Body of pancreas (tissue), 4 donors: Measurements from ENCODE around the gene SEC22B. TPM values are rescaled to one million over a fixed set of nuclear protein-coding genes. Genes with fewer than 3 reads are reported as not detected.
A peak's percentile ranks its signal among the peaks of the same experiment; 100 is the strongest.
"Not testable (repeated sequence)": the region's sequence is repeated elsewhere in the genome, so short reads cannot be mapped to it uniquely, and the experiment has no call there.

Source experiments
- ATAC-seq: fragments of 150-250 bp; one replicate; pipeline ENCODE4 v1.9.1; 2016
- DNase-seq, 4 donors: peaks; one replicate each; pipeline ENCODE4 v3.0.0-alpha.2; 2019
- H3K27ac ChIP-seq, 4 donors: fragments of 200-600 bp; sonication (generic); 1 replicate in 3 of 4; 2 replicates in 1 of 4; pipeline versions ENCODE4 v1.5.1 to v1.6.1; 2016 to 2019; ENCODE audit warnings: mild to moderate bottlenecking in 1 of 4, mixed read lengths in 1 of 4, moderate library complexity in 1 of 4
- H3K27me3 ChIP-seq, 2 donors: fragments of 200-600 bp; sonication (generic); one replicate each; pipeline ENCODE4 v1.6.0; 2016; ENCODE audit warnings: mild to moderate bottlenecking in 1 of 2
- H3K36me3 ChIP-seq, 2 donors: fragments of 200-600 bp; sonication (generic); replicated peaks in 1 of 2; 2 replicates each; pipeline ENCODE4 v1.5.1; 2016; ENCODE audit warnings: low read depth in 2 of 2; ENCODE audit not compliant: insufficient read depth in 1 of 2
- H3K4me1 ChIP-seq: fragments of 200-600 bp; sonication (generic); one replicate; pipeline ENCODE4 v1.6.0; 2016
- H3K4me3 ChIP-seq, 2 donors: fragments of 200-600 bp; sonication (generic); 1 replicate in 1 of 2; 2 replicates in 1 of 2; pipeline ENCODE4 v1.5.1; 2016 to 2019
- H3K9me3 ChIP-seq, 3 donors: fragments of 200-600 bp; sonication (generic); 1 replicate in 2 of 3; 2 replicates in 1 of 3; pipeline ENCODE4 v1.5.1; 2016
- CTCF ChIP-seq, 7 experiments: fragments of 450-650 bp in 4 of 7; fragments of 200-600 bp in 3 of 7; sonication (generic) in 3 of 7; IDR thresholded peaks; one replicate each; pipeline ENCODE4 v1.5.1; 2016 to 2019; ENCODE audit warnings: antibody characterized with exemption in 7 of 7
- POLR2A ChIP-seq, 3 donors: fragments of 450-650 bp; IDR thresholded peaks; one replicate each; pipeline ENCODE4 v1.6.1; 2016; ENCODE audit warnings: antibody characterized with exemption in 3 of 3, mild to moderate bottlenecking in 2 of 3
- WGBS, 2 donors: methylation state at CpG; one replicate each; pipeline ENCODE4 v1.1.5; 2017; 5-methylcytosine and 5-hydroxymethylcytosine counted together
- intact Hi-C: fragments of 100-400 bp; cut with DNase I; formaldehyde crosslinking; loops from one replicate; pipeline ENCODE4 v1.15.1; 2023
- total RNA-seq, 2 donors: library from RNA; depleted of rRNA; stranded (reverse); fragments of >200 nt; gene quantifications; one replicate each; pipeline ENCODE4 v1.1.0, GENCODE V29; 2016

SEC22B gene
- total RNA-seq, 2 donors from 2014 or later = 20.8 to 32.2 TPM

- intact Hi-C loops = no loop called here
- ATAC-seq = no peak
- H3K27ac ChIP-seq = no peak overlapping the region
- H3K4me1 ChIP-seq = no peaks in the 10 kb centered on the region
- WGBS, 2 donors = 91% methylated on average over 2 of the region's 2 CpGs
- DNase-seq = no peak
- H3K9me3 ChIP-seq = no peaks in the 10 kb centered on the region
- H3K36me3 ChIP-seq = no peaks in the 10 kb centered on the region
- TF ChIP-seq CTCF (IDR thresholded peaks at IDR 0.05) (no peak), POLR2A (IDR thresholded peaks at IDR 0.05) (no peak)
- H3K4me3 ChIP-seq = no peak overlapping the region
- no peaks in the 10 kb centered on the region for H3K27me3 ChIP-seq
Measured at GRCh38 chr1:120133228-120133927, 42.9 kb downstream of the SEC22B start.

- H3K27me3 ChIP-seq, DNase-seq, H3K9me3 ChIP-seq, H3K4me1 ChIP-seq, H3K36me3 ChIP-seq, ATAC-seq, H3K4me3 ChIP-seq, intact Hi-C loops: not testable (repeated sequence)
- 81 to 86% methylated on average over 2 of the region's 2 CpGs for WGBS, 2 donors
- H3K27ac ChIP-seq = peak overlapping the region in 2 of 4 donors; percentile 30 to 51
Measured at GRCh38 chr1:120132406-120132763, 43.9 kb downstream of the SEC22B start.

GRCh38 chr1:120131611-120132405 lies 44.5 kb downstream of the SEC22B start:
- 28 to 29% methylated on average over 4 to 6 of the region's 10 CpGs for WGBS, 2 donors
- DNase-seq = peak; percentile 25 to 77 (median 42)
- peak overlapping the region in 2 of 4 donors; percentile 30 to 51 for H3K27ac ChIP-seq
- H3K27me3 ChIP-seq, intact Hi-C loops, H3K4me1 ChIP-seq, H3K36me3 ChIP-seq, H3K9me3 ChIP-seq, H3K4me3 ChIP-seq: not testable (repeated sequence)
- ATAC-seq = peak; percentile 78

GRCh38 chr1:120127921-120128320 lies 48.4 kb downstream of the SEC22B start:
- 100% methylated on average over 1 of the region's 1 CpG for WGBS, 2 donors
- H3K36me3 ChIP-seq, H3K4me1 ChIP-seq, H3K9me3 ChIP-seq, DNase-seq, H3K4me3 ChIP-seq, H3K27me3 ChIP-seq, H3K27ac ChIP-seq, intact Hi-C loops, ATAC-seq: not testable (repeated sequence)

GRCh38 chr1:120126216-120126615 lies 50.1 kb downstream of the SEC22B start:
- WGBS, 2 donors = no CpG with 5 or more reads among the region's 6 CpGs
- H3K36me3 ChIP-seq, intact Hi-C loops, H3K4me3 ChIP-seq, H3K27me3 ChIP-seq, H3K9me3 ChIP-seq, DNase-seq, H3K27ac ChIP-seq, ATAC-seq, H3K4me1 ChIP-seq: not testable (repeated sequence)

GRCh38 chr1:120124628-120125027 lies 51.7 kb downstream of the SEC22B start:
- H3K27ac ChIP-seq, intact Hi-C loops, H3K4me3 ChIP-seq, H3K4me1 ChIP-seq, H3K9me3 ChIP-seq, H3K36me3 ChIP-seq, DNase-seq, H3K27me3 ChIP-seq, ATAC-seq: not testable (repeated sequence)
- WGBS, 2 donors = 50% methylated on average over 1 of the region's 1 CpG; no CpG with 5 or more reads in 1 of the 2 donors

GRCh38 chr1:120123813-120124510 lies 52.4 kb downstream of the SEC22B start:
- intact Hi-C loops, ATAC-seq, H3K4me1 ChIP-seq, H3K27me3 ChIP-seq, H3K36me3 ChIP-seq, H3K27ac ChIP-seq, H3K9me3 ChIP-seq, H3K4me3 ChIP-seq: not testable (repeated sequence)
- WGBS, 2 donors = 81 to 85% methylated on average over 4 of the region's 4 CpGs
- DNase-seq = peak in 1 of 4 donors; percentile 7

GRCh38 chr1:120122262-120122893 lies 53.9 kb downstream of the SEC22B start:
- intact Hi-C loops, DNase-seq, H3K9me3 ChIP-seq, H3K27ac ChIP-seq, H3K4me3 ChIP-seq, H3K4me1 ChIP-seq, ATAC-seq, H3K36me3 ChIP-seq, H3K27me3 ChIP-seq: not testable (repeated sequence)
- 53 to 66% methylated on average over 1 to 2 of the region's 5 CpGs for WGBS, 2 donors

- DNase-seq, intact Hi-C loops, H3K27me3 ChIP-seq, H3K27ac ChIP-seq, H3K4me1 ChIP-seq, H3K4me3 ChIP-seq, ATAC-seq, H3K36me3 ChIP-seq, H3K9me3 ChIP-seq: not testable (repeated sequence)
- WGBS, 2 donors = 94 to 100% methylated on average over 1 of the region's 1 CpG
Measured at GRCh38 chr1:120121830-120122229, 54.5 kb downstream of the SEC22B start.

GRCh38 chr1:120120525-120120924 lies 55.8 kb downstream of the SEC22B start:
- H3K4me1 ChIP-seq, DNase-seq, H3K36me3 ChIP-seq, intact Hi-C loops, H3K27ac ChIP-seq, H3K9me3 ChIP-seq, H3K4me3 ChIP-seq, ATAC-seq, H3K27me3 ChIP-seq: not testable (repeated sequence)
- WGBS, 2 donors = 0% methylated on average over 1 of the region's 4 CpGs; no CpG with 5 or more reads in 1 of the 2 donors
